Lung (tissue), 12 donors: ENCODE results near the gene LRRC25. TPM values are rescaled to one million over a fixed set of nuclear protein-coding genes. Genes with fewer than 3 reads are reported as not detected.
"Not testable (repeated sequence)": the region's sequence is repeated elsewhere in the genome, so short reads cannot be mapped to it uniquely, and the experiment has no call there.

Source experiments
- ATAC-seq: fragments of 200-7000 bp; cut with Tn5 transposase; one replicate; pipeline ENCODE4 v1.9.1; 2020; ENCODE audit warnings: moderate number of reproducible peaks; ENCODE audit not compliant: insufficient read depth, low FRiP score
- DNase-seq, 3 donors: peaks; one replicate each; pipeline ENCODE4 v3.0.0-alpha.2; 2013 to 2017
- H3K27ac ChIP-seq, 2 donors: one replicate each; pipeline ENCODE4 v1.5.1; 2013; ENCODE audit warnings: mild to moderate bottlenecking in 2 of 2, moderate library complexity in 2 of 2, control low read depth in 1 of 2, inconsistent platforms in 1 of 2, low read depth in 1 of 2, low read length in 1 of 2
- H3K27me3 ChIP-seq, 3 donors: one replicate each; pipeline ENCODE4 v1.5.1; 2013; ENCODE audit warnings: low read length in 2 of 3; ENCODE audit not compliant: control insufficient read depth in 3 of 3, insufficient read depth in 3 of 3
- H3K36me3 ChIP-seq, 4 donors: one replicate each; pipeline ENCODE4 v1.5.1; 2013; ENCODE audit warnings: low read length in 4 of 4, mild to moderate bottlenecking in 1 of 4, moderate library complexity in 1 of 4; ENCODE audit not compliant: control insufficient read depth in 4 of 4, insufficient read depth in 4 of 4
- H3K4me1 ChIP-seq, 5 donors: one replicate each; pipeline ENCODE4 v1.5.1; 2013; ENCODE audit warnings: low read length in 5 of 5, mild to moderate bottlenecking in 2 of 5, moderate library complexity in 1 of 5; ENCODE audit not compliant: control insufficient read depth in 5 of 5, insufficient read depth in 5 of 5
- H3K4me3 ChIP-seq: one replicate; pipeline ENCODE4 v1.5.1; 2013; ENCODE audit warnings: mild to moderate bottlenecking, control low read depth, moderate library complexity
- H3K9ac ChIP-seq, 2 donors: one replicate each; pipeline ENCODE4 v1.5.1; 2013; ENCODE audit warnings: low read length in 2 of 2, control low read depth in 1 of 2; ENCODE audit not compliant: insufficient read depth in 1 of 2
- H3K9me3 ChIP-seq, 4 donors: one replicate each; pipeline ENCODE4 v1.5.1; 2013; ENCODE audit warnings: low read length in 3 of 4, mild to moderate bottlenecking in 1 of 4, moderate library complexity in 1 of 4; ENCODE audit not compliant: control insufficient read depth in 4 of 4, insufficient read depth in 3 of 4
- CTCF ChIP-seq: IDR thresholded peaks from 2 replicates; pipeline ENCODE4 v1.5.1; 2012; ENCODE audit warnings: mild to moderate bottlenecking; ENCODE audit errors: control extremely low read depth, extremely low read depth
- WGBS, 2 donors: extraction: QIAGEN DNeasy Blood & Tissue Kit; methylation state at CpG; one replicate each; pipeline ENCODE4 v1.1.7; 2013; 5-methylcytosine and 5-hydroxymethylcytosine counted together
- polyA plus RNA-seq, 2 donors: library from polyadenylated mRNA; stranded (reverse); fragments of 200-250 nt; gene quantifications; one replicate each; pipeline ENCODE4 v1.2.1, GENCODE V29; 2013
- total RNA-seq, 2 donors: library from RNA; depleted of rRNA in 1 of 2; stranded (reverse); fragments of >200 nt in 1 of 2; gene quantifications; one replicate each; pipeline ENCODE4 v1.2.1, GENCODE V29; 2014 to 2021
- donor health status: control.
- donor health status: control.
- donor health status: Bipolar disorder and iron deficiency.
- donor health status: healthy.
- donor health status: DM: yes; HTN: yes; CAD: no.

The LRRC25 gene
- total and polyA plus RNA-seq, 4 donors = 8.5 to 119 (median 27.0) TPM

- WGBS, 2 donors = 96 to 97% methylated on average over 8 of the region's 8 CpGs
- ATAC-seq (no peak), DNase-seq (no peak)
Observed at GRCh38 chr19:18361646-18362045, 35.8 kb downstream of the LRRC25 start.

GRCh38 chr19:18357041-18357440 lies 40.4 kb downstream of the LRRC25 start:
- WGBS, 2 donors = 96 to 97% methylated on average over 3 of the region's 3 CpGs
- Histone ChIP-seq H3K4me3 (no peak overlapping the region), H3K9ac (no peak overlapping the region), H3K4me1 (peaks cover 0 to 3% (median 0%) of the 10 kb centered on the region in 5 donors), H3K36me3 (peaks cover 5 to 27% (median 22%) of the 10 kb centered on the region in 4 donors), H3K9me3 (peaks cover 0 to 5% (median 0%) of the 10 kb centered on the region in 4 donors), H3K27ac (no peak overlapping the region), H3K27me3 (no peaks in the 10 kb centered on the region)
- DNase-seq = no peak
- no peak for ATAC-seq
- TF ChIP-seq CTCF = no peak

More at GRCh38 chr19:18361646-18362045, 35.8 kb downstream of the LRRC25 start:
- TF ChIP-seq CTCF = no peak
- Histone ChIP-seq H3K27ac (no peak overlapping the region), H3K4me3 (no peak overlapping the region), H3K9me3 (peaks cover 0 to 5% (median 0%) of the 10 kb centered on the region in 4 donors), H3K36me3 (peaks cover 5 to 22% (median 15%) of the 10 kb centered on the region in 4 donors), H3K4me1 (peaks cover 0 to 16% (median 8%) of the 10 kb centered on the region in 5 donors), H3K27me3 (no peaks in the 10 kb centered on the region), H3K9ac (no peak overlapping the region)

- 95 to 96% methylated on average over 6 to 7 of the region's 7 CpGs for WGBS, 2 donors
- DNase-seq, H3K9me3 ChIP-seq, H3K27ac ChIP-seq, H3K4me1 ChIP-seq, H3K4me3 ChIP-seq, H3K9ac ChIP-seq, ATAC-seq, H3K27me3 ChIP-seq: not testable (repeated sequence)
- peaks cover 5 to 26% (median 22%) of the 10 kb centered on the region in 4 donors for H3K36me3 ChIP-seq
Observed at GRCh38 chr19:18354743-18355142, 42.7 kb downstream of the LRRC25 start.

GRCh38 chr19:18353378-18354005 lies 43.9 kb downstream of the LRRC25 start:
- H3K27me3 ChIP-seq = no peaks in the 10 kb centered on the region
- no peak for DNase-seq
- 91 to 92% methylated on average over 8 of the region's 8 CpGs for WGBS, 2 donors
- no peak for ATAC-seq
- peaks cover 5 to 26% (median 19%) of the 10 kb centered on the region in 4 donors for H3K36me3 ChIP-seq
- no peak overlapping the region for H3K4me3 ChIP-seq
- H3K27ac ChIP-seq = no peak overlapping the region
- peaks cover 0 to 3% (median 0%) of the 10 kb centered on the region in 5 donors for H3K4me1 ChIP-seq
- no peak for TF ChIP-seq CTCF
- H3K9ac ChIP-seq = no peak overlapping the region
- peaks cover 0 to 5% (median 0%) of the 10 kb centered on the region in 4 donors for H3K9me3 ChIP-seq
